Thyroid gland (tissue), 4 donors: ENCODE measurements around the gene DAPK1. TPM values are rescaled to one million over a fixed set of nuclear protein-coding genes. Genes with fewer than 3 reads are reported as not detected.
A peak's percentile ranks its signal among the peaks of the same experiment; 100 is the strongest.

ENCODE experiments used
- DNase-seq, 2 donors: peaks; one replicate each; pipeline ENCODE4 v3.0.0-alpha.2; 2019
- H3K27ac ChIP-seq, 3 donors: fragments of 200-600 bp; sonication (generic); 1 replicate in 2 of 3; 2 replicates in 1 of 3; pipeline ENCODE4 v1.5.1; 2016 to 2019; ENCODE audit warnings: mild to moderate bottlenecking in 1 of 3, moderate library complexity in 1 of 3
- H3K27me3 ChIP-seq: fragments of 200-600 bp; sonication (generic); one replicate; pipeline ENCODE4 v1.5.1; 2019
- H3K36me3 ChIP-seq, 2 donors: fragments of 200-600 bp; sonication (generic); one replicate each; pipeline ENCODE4 v1.5.1; 2016 to 2019
- H3K4me1 ChIP-seq, 2 donors: fragments of 200-600 bp; sonication (generic); one replicate each; pipeline ENCODE4 v1.5.1; 2017 to 2019
- H3K4me3 ChIP-seq, 3 donors: fragments of 200-600 bp; sonication (generic); replicated peaks in 1 of 3; 1 replicate in 2 of 3; 2 replicates in 1 of 3; pipeline ENCODE4 v1.5.1; 2016; ENCODE audit warnings: mild to moderate bottlenecking in 1 of 3
- H3K9me3 ChIP-seq: fragments of 200-600 bp; sonication (generic); one replicate; pipeline ENCODE4 v1.5.1; 2017
- CTCF ChIP-seq, 6 experiments: fragments of 200-600 bp in 3 of 6; fragments of 450-650 bp in 3 of 6; sonication (generic) in 3 of 6; IDR thresholded peaks; one replicate each; pipeline ENCODE4 v1.5.1; 2016 to 2019; ENCODE audit warnings: antibody characterized with exemption in 6 of 6, mild to moderate bottlenecking in 2 of 6, inconsistent platforms in 1 of 6, moderate library complexity in 1 of 6
- POLR2A ChIP-seq, 2 donors: fragments of 450-650 bp; IDR thresholded peaks; one replicate each; pipeline ENCODE4 v1.6.1; 2017; ENCODE audit warnings: antibody characterized with exemption in 2 of 2, mild to moderate bottlenecking in 2 of 2, moderate library complexity in 1 of 2
- WGBS, 2 donors: methylation state at CpG; one replicate each; pipeline ENCODE4 v1.1.5; 2017; 5-methylcytosine and 5-hydroxymethylcytosine counted together
- intact Hi-C: fragments of 100-400 bp; cut with DNase I; formaldehyde crosslinking; loops from one replicate; pipeline ENCODE4 v1.15.1; 2023
- total RNA-seq, 4 donors: library from RNA; depleted of rRNA; stranded (reverse); fragments of >200 nt; gene quantifications; one replicate each; pipeline ENCODE4 v1.2.3, GENCODE V29; 2016

Gene DAPK1
- total RNA-seq, 4 donors from 2014 or later = 32.0 to 76.2 (median 38.2) TPM

- Histone ChIP-seq H3K4me1 (peaks cover 14 to 18% of the 10 kb centered on the region in 2 donors), H3K9me3 (no peaks in the 10 kb centered on the region), H3K27me3 (no peaks in the 10 kb centered on the region), H3K4me3 (no peak overlapping the region), H3K36me3 (no peaks in the 10 kb centered on the region), H3K27ac (no peak overlapping the region)
- TF ChIP-seq CTCF (IDR thresholded peaks at IDR 0.05) = no peak
- TF ChIP-seq POLR2A (IDR thresholded peaks at IDR 0.05) = no peak
- intact Hi-C loops = no loop called here
- DNase-seq = no peak
- 65 to 84% methylated on average over 2 of the region's 2 CpGs for WGBS, 2 donors
These were observed 81.0 kb downstream of the DAPK1 start for GRCh38 chr9:87578625-87579024.

- intact Hi-C loops = no loop called here
These were observed 82.3 kb downstream of the DAPK1 start for GRCh38 chr9:87579781-87580541.

GRCh38 chr9:87580941-87581438, 83.3 kb downstream of the DAPK1 start:
- DNase-seq = no peak
- intact Hi-C loops = no loop called here
- 90 to 95% methylated on average over 10 of the region's 10 CpGs for WGBS, 2 donors
- Histone ChIP-seq H3K4me3 (no peak overlapping the region), H3K9me3 (no peaks in the 10 kb centered on the region), H3K4me1 (peaks cover 18 to 27% of the 10 kb centered on the region in 2 donors), H3K36me3 (no peaks in the 10 kb centered on the region), H3K27ac (peak overlapping the region in 1 of 3 donors; percentile 24), H3K27me3 (no peaks in the 10 kb centered on the region)
- TF ChIP-seq POLR2A (IDR thresholded peaks at IDR 0.05) = no peak
- no peak for TF ChIP-seq CTCF (IDR thresholded peaks at IDR 0.05)

More at GRCh38 chr9:87579781-87580541, 82.3 kb downstream of the DAPK1 start:
- Histone ChIP-seq H3K4me3 (no peak overlapping the region), H3K36me3 (no peaks in the 10 kb centered on the region), H3K27me3 (no peaks in the 10 kb centered on the region), H3K9me3 (no peaks in the 10 kb centered on the region), H3K4me1 (peaks cover 18% of the 10 kb centered on the region in 2 donors), H3K27ac (no peak overlapping the region)
- no peak for DNase-seq
- WGBS, 2 donors = 87 to 94% methylated on average over 2 of the region's 2 CpGs
- TF ChIP-seq POLR2A (IDR thresholded peaks at IDR 0.05) (no peak), CTCF (IDR thresholded peaks at IDR 0.05) (no peak)

DNA sequence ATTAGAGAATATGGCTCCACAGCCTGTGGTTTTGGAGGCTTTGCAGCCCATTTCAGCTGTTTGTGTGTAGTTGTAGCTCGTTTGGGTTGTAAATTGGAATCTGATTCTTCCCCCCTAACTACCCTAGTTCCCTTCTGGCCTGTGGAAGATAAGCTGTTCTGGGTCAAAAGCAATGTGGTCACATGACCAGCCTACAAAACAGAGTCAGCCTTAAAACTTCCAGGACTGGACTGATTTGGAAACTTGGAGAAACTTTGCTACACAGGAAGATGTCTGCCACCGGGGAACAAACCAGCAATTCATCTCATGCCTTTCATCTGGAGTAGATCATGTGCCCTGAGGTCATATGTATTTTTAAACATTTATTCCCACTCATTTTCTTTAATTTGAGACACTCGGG, 83.8 kb downstream of the DAPK1 start:
- H3K27ac ChIP-seq = peak overlapping the region in 2 of 3 donors; percentile 15 to 24
- TF ChIP-seq CTCF (IDR thresholded peaks at IDR 0.05) (no peak), POLR2A (IDR thresholded peaks at IDR 0.05) (no peak)
- no peaks in the 10 kb centered on the region for H3K9me3 ChIP-seq
- H3K4me3 ChIP-seq = no peak overlapping the region
- 56 to 62% methylated on average over 3 of the region's 3 CpGs for WGBS, 2 donors
- intact Hi-C loops = no loop called here
- DNase-seq = no peak
- H3K4me1 ChIP-seq = peaks cover 18 to 27% of the 10 kb centered on the region in 2 donors
- H3K27me3 ChIP-seq = no peaks in the 10 kb centered on the region
- no peaks in the 10 kb centered on the region for H3K36me3 ChIP-seq

- intact Hi-C loops = no loop called here
- TF ChIP-seq CTCF (IDR thresholded peaks at IDR 0.05) = no peak
- TF ChIP-seq POLR2A (IDR thresholded peaks at IDR 0.05) = no peak
- no peak for DNase-seq
- Histone ChIP-seq H3K36me3 (no peaks in the 10 kb centered on the region), H3K27ac (peak overlapping the region in 2 of 3 donors; percentile 15 to 24), H3K27me3 (no peaks in the 10 kb centered on the region), H3K4me1 (peaks cover 18 to 27% of the 10 kb centered on the region in 2 donors), H3K9me3 (no peaks in the 10 kb centered on the region), H3K4me3 (no peak overlapping the region)
- WGBS, 2 donors = 71 to 75% methylated on average over 10 of the region's 10 CpGs
These were observed 84.4 kb downstream of the DAPK1 start for GRCh38 chr9:87581949-87582637.
